PC-9 (cell line): ENCODE results near the gene HIKESHI.

Experiments used
- CTCF ChIP-seq: fragments of 200-600 bp; sonication (generic); conservative IDR thresholded peaks from 2 replicates; pipeline ENCODE4 v1.6.1; 2017; ENCODE audit warnings: mixed run types, antibody characterized with exemption, mild to moderate bottlenecking, moderate library complexity
- EZH2 ChIP-seq: fragments of 200-600 bp; sonication (generic); IDR thresholded peaks from 2 replicates; pipeline ENCODE4 v1.8.0; 2017; ENCODE audit warnings: antibody characterized with exemption, low read depth

- no peak for TF ChIP-seq CTCF
- no peak for TF ChIP-seq EZH2
Observed at GRCh38 chr11:86313793-86314192, 11.8 kb downstream of the HIKESHI start.
